Mammary epithelial cell (primary cell): ENCODE results near the gene SERPINI2.

Source experiments
- EZH2 ChIP-seq: IDR thresholded peaks from 2 replicates; pipeline ENCODE4 v1.6.1; 2012; ENCODE audit warnings: low read length, inconsistent platforms, borderline replicate concordance
- TF ChIP-seq, protein P1 (sequence below), 2 donors: IDR thresholded peaks in 1 of 2; conservative IDR thresholded peaks in 1 of 2; 2 replicates each; pipeline ENCODE4 v1.5.1; 2011 to 2012; ENCODE audit warnings: inconsistent platforms in 2 of 2, low read length in 2 of 2, mild to moderate bottlenecking in 2 of 2, control low read depth in 1 of 2, low read depth in 1 of 2; ENCODE audit not compliant: insufficient read depth in 1 of 2; ENCODE audit errors: extremely low read depth in 1 of 2

- TF ChIP-seq, protein P1, sequence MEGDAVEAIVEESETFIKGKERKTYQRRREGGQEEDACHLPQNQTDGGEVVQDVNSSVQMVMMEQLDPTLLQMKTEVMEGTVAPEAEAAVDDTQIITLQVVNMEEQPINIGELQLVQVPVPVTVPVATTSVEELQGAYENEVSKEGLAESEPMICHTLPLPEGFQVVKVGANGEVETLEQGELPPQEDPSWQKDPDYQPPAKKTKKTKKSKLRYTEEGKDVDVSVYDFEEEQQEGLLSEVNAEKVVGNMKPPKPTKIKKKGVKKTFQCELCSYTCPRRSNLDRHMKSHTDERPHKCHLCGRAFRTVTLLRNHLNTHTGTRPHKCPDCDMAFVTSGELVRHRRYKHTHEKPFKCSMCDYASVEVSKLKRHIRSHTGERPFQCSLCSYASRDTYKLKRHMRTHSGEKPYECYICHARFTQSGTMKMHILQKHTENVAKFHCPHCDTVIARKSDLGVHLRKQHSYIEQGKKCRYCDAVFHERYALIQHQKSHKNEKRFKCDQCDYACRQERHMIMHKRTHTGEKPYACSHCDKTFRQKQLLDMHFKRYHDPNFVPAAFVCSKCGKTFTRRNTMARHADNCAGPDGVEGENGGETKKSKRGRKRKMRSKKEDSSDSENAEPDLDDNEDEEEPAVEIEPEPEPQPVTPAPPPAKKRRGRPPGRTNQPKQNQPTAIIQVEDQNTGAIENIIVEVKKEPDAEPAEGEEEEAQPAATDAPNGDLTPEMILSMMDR (conservative IDR thresholded peaks at IDR 0.05 in 1 of 2, IDR thresholded peaks at IDR 0.05 in 1 of 2; ENCODE audit: extremely low read depth in 1 of 2, insufficient read depth in 1 of 2, low read depth in 1 of 2, low read length in 2 of 2) = no peak
- no peak for TF ChIP-seq EZH2
Observed at GRCh38 chr3:167473863-167474262, at the start of gene SERPINI2.
